Loucy (cell line): ENCODE measurements around the gene TRERF1.

Experiments used
- H2AFZ ChIP-seq: fragments of 200-600 bp; sonication (generic); 2 replicates; pipeline ENCODE4 v1.6.0; 2016; ENCODE audit warnings: antibody characterized with exemption, mild to moderate bottlenecking, low read length, moderate library complexity
- H3F3A ChIP-seq: fragments of 200-600 bp; 2 replicates; pipeline ENCODE4 v1.6.0; 2016; ENCODE audit warnings: antibody characterized with exemption, low read depth, mild to moderate bottlenecking
- H3K27me3 ChIP-seq: fragments of 200-600 bp; sonication (generic); 2 replicates; pipeline ENCODE4 v1.6.1; 2014; ENCODE audit warnings: low read length, mild to moderate bottlenecking; ENCODE audit not compliant: insufficient read depth, poor library complexity, severe bottlenecking
- H3K36me3 ChIP-seq: fragments of 200-600 bp; sonication (generic); 2 replicates; pipeline ENCODE4 v1.6.1; 2016; ENCODE audit warnings: low read length; ENCODE audit not compliant: insufficient read depth
- H3K4me1 ChIP-seq: fragments of 200-600 bp; sonication (generic); 2 replicates; pipeline ENCODE4 v1.5.1; 2014; ENCODE audit warnings: low read length, mild to moderate bottlenecking; ENCODE audit not compliant: insufficient read depth, poor library complexity, severe bottlenecking
- H3K4me2 ChIP-seq: fragments of 200-600 bp; sonication (generic); 2 replicates; pipeline ENCODE4 v1.6.0; 2014; ENCODE audit warnings: antibody characterized with exemption, low read length, low read depth, mild to moderate bottlenecking; ENCODE audit not compliant: poor library complexity, severe bottlenecking
- H3K4me3 ChIP-seq: fragments of 200-600 bp; sonication (generic); 2 replicates; pipeline ENCODE4 v1.5.1; 2014; ENCODE audit warnings: low read length, mild to moderate bottlenecking, mixed read lengths; ENCODE audit not compliant: poor library complexity, severe bottlenecking
- H3K79me2 ChIP-seq: fragments of 200-600 bp; sonication (generic); 2 replicates; pipeline ENCODE4 v1.6.1; 2014; ENCODE audit warnings: low read length; ENCODE audit not compliant: insufficient read depth
- H3K9ac ChIP-seq: fragments of 200-600 bp; sonication (generic); 2 replicates; pipeline ENCODE4 v1.6.0; 2014; ENCODE audit warnings: mild to moderate bottlenecking, low read depth, low read length, moderate library complexity; ENCODE audit not compliant: poor library complexity, severe bottlenecking
- H3K9me2 ChIP-seq: fragments of 200-600 bp; sonication (generic); replicated peaks from 2 replicates; pipeline ENCODE4 v1.6.1; 2016; ENCODE audit warnings: low read depth, low read length, mixed read lengths
- H3K9me3 ChIP-seq: fragments of 200-600 bp; sonication (generic); 2 replicates; pipeline ENCODE4 v1.6.1; 2014; ENCODE audit warnings: mild to moderate bottlenecking, antibody characterized with exemption, low read length, low read depth; ENCODE audit not compliant: insufficient read depth
- H4K20me1 ChIP-seq: fragments of 200-600 bp; sonication (generic); 2 replicates; pipeline ENCODE4 v1.6.0; 2014; ENCODE audit warnings: antibody characterized with exemption, low read length, mild to moderate bottlenecking; ENCODE audit not compliant: insufficient read depth, poor library complexity, severe bottlenecking
- CTCF ChIP-seq: fragments of 200-600 bp; sonication (generic); conservative IDR thresholded peaks from 2 replicates; pipeline ENCODE4 v1.5.1; 2014; ENCODE audit warnings: mild to moderate bottlenecking, antibody characterized with exemption, low read length
- EZH2phosphoT487 ChIP-seq: fragments of 200-600 bp; IDR thresholded peaks from 2 replicates; pipeline ENCODE4 v1.6.1; 2018; ENCODE audit warnings: antibody characterized with exemption, mild to moderate bottlenecking, moderate library complexity, borderline replicate concordance

Gene TRERF1

GRCh38 chr6:42372699-42373098, 79.0 kb downstream of the TRERF1 start:
- H3K9ac ChIP-seq: no peak overlapping the region
- H3K4me2 ChIP-seq: no peak overlapping the region
- H3K27me3 ChIP-seq: no peaks in the 10 kb centered on the region
- H3K4me1 ChIP-seq: peaks cover 20% of the 10 kb centered on the region
- TF ChIP-seq EZH2phosphoT487: no peak
- no peak for TF ChIP-seq CTCF
- no peak overlapping the region for H2AFZ ChIP-seq
- no peaks in the 10 kb centered on the region for H3K36me3 ChIP-seq
- H3K9me3 ChIP-seq: no peaks in the 10 kb centered on the region
- H3F3A ChIP-seq: no peaks in the 10 kb centered on the region
- H4K20me1 ChIP-seq: peaks cover 12% of the 10 kb centered on the region
- H3K4me3 ChIP-seq: no peak overlapping the region
- H3K9me2 ChIP-seq: no peaks in the 10 kb centered on the region
- H3K79me2 ChIP-seq: peaks cover 62% of the 10 kb centered on the region

- Histone ChIP-seq H3K79me2 (peaks cover 65% of the 10 kb centered on the region), H3K4me2 (no peak overlapping the region), H3K27me3 (no peaks in the 10 kb centered on the region), H4K20me1 (peaks cover 17% of the 10 kb centered on the region), H3K4me1 (peaks cover 20% of the 10 kb centered on the region), H3K9me2 (no peaks in the 10 kb centered on the region), H3K36me3 (no peaks in the 10 kb centered on the region), H3K9me3 (no peaks in the 10 kb centered on the region), H3K9ac (no peak overlapping the region), H3F3A (no peaks in the 10 kb centered on the region), H2AFZ (no peak overlapping the region), H3K4me3 (no peak overlapping the region)
- TF ChIP-seq CTCF: no peak
- TF ChIP-seq EZH2phosphoT487: no peak
Observed at GRCh38 chr6:42370323-42370985, 81.3 kb downstream of the TRERF1 start.

- Histone ChIP-seq H3K9ac (no peak overlapping the region), H3F3A (no peaks in the 10 kb centered on the region), H3K4me2 (no peak overlapping the region), H4K20me1 (peaks cover 17% of the 10 kb centered on the region), H3K4me3 (no peak overlapping the region), H3K79me2 (peaks cover 60% of the 10 kb centered on the region), H3K9me2 (no peaks in the 10 kb centered on the region), H3K27me3 (no peaks in the 10 kb centered on the region), H3K4me1 (peaks cover 20% of the 10 kb centered on the region), H3K36me3 (no peaks in the 10 kb centered on the region), H3K9me3 (no peaks in the 10 kb centered on the region), H2AFZ (no peak overlapping the region)
- TF ChIP-seq EZH2phosphoT487 (no peak), CTCF (no peak)
Observed at GRCh38 chr6:42369568-42369967, 82.2 kb downstream of the TRERF1 start.
